GDM1 (cell line): ENCODE measurements around the gene GREB1.

Source experiments
- DNase-seq: peaks from one replicate; lab custom pipeline; 2025; lab: John Stamatoyannopoulos, UW

The GREB1 gene

DNA sequence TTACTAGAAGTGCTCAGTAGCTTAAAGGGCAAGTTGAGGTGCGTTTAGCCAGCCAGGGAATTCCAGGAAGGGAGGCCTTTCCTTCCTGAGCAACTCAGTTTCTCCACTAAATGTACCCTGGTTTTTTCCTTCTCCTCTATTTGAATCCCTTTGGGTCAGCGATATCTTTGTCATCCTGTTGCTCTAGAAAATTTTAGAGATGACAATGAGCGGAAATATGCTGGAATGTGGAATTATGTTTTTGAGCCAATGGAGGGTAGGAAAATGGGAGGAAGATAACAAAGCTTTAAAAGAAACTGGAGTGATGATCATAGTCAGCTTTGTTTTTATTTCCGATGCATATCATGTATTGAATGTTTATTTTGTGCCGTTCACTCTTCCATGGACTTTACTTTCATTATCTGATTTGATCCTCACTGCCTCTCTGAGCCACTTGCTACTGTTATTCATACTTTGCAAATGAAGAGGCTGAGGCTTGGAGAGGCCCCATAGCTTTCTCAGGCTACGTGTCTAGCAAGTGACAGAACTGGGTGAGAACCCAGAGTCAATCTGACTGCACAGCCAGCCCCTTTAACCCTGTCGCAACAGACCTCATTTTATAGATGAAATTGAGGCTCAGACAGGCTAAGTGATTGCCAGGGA lies 68.8 kb downstream of the GREB1 start:
- no peak for DNase-seq

DNA sequence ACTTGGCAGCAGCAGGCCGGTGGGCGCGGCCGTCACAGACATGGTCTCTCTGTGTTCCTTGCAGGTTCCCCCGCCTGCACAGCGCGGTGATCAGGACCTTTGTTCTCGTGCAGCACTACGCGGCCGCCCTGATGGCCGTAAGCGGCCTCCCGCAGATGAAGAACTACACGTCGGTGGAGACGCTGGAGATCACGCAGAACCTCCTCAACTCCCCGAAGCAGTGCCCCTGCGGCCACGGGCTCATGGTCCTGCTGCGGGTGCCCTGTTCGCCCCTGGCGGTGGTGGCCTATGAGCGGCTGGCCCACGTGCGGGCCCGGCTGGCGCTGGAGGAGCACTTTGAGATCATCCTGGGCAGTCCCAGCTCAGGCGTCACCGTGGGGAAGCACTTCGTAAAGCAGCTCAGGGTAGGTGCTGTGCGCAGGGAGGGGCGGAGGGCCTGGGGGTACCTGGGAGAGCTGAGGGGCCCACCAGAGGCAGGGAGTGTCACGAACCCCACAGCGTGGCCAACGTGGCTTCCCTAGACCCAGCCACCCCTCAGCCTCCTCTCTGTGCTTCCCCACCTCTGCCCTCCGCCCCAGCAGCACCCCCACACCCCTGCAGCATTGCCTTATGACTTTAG lies 76.9 kb downstream of the GREB1 start:
- no peak for DNase-seq

GRCh38 chr2:11611251-11611650 lies 77.4 kb downstream of the GREB1 start:
- DNase-seq: no peak

DNA sequence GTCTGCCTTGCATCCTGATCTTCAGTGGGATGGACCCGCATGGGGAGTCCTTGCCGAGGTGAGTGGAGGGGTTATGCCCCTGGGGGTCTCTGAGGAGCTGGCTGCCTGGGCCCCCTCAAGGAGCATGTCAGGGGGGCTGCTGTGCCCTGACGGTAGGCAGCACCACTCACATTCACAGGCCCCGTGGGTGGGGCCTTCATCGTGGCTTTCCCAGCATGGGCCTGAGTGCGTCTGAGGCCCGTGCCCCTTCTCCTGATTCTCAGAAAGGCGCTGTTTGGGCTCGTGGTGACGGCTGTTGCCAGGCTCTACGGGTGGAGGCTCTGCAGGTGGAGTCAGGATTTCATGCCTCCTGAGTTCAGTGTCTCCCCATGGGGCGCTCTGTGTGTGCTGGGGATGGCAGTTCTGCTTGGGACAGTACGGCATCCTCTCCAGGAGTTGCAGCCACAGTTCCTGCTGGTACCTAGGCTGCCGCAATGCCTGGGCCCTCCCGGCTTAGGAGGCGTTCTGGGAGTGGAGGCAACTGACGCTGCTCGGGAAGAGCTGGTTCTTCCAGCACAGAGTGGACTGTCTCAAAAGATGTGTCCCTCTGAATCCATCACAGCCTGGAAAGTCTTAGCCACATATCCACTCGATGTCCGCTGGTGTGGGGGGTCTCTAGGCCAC lies 78.8 kb downstream of the GREB1 start:
- DNase-seq: no peak

- DNase-seq: no peak
Observed at GRCh38 chr2:11613297-11613696, 79.5 kb downstream of the GREB1 start.

GRCh38 chr2:11615209-11615608 lies 81.4 kb downstream of the GREB1 start:
- DNase-seq: no peak

DNA sequence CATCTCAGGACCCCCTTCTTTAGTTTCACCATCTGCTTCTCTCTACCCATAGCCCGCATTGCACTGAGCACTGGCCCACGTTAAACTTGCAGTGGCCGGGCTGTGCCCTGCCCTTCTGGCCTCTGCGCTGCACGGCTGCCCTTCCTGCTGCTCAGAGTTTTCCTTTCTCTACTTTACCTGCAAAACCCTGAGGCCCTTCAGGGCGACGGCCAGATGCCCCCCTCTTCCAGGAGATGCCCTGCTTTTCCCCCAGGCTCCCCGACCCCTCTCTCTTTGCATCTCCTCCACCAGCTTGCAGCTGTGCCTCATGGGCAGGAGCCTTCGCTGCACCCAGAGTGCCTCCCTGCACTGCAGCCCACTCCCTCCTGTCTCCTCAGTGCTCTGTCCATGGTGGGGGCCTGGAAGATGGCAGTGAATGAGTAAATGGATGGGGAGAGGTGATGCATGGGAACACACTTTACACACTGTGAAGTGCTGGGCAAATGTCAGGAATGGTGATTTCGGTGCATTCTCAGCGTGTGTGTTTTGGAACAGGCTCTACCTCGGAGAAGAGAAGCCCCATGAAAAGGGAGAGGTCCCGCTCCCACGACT lies 82.3 kb downstream of the GREB1 start:
- DNase-seq: no peak

GRCh38 chr2:11616851-11617415 lies 83.1 kb downstream of the GREB1 start:
- no peak for DNase-seq

- DNase-seq: no peak
Observed at GRCh38 chr2:11617527-11617926, 83.7 kb downstream of the GREB1 start.

DNA sequence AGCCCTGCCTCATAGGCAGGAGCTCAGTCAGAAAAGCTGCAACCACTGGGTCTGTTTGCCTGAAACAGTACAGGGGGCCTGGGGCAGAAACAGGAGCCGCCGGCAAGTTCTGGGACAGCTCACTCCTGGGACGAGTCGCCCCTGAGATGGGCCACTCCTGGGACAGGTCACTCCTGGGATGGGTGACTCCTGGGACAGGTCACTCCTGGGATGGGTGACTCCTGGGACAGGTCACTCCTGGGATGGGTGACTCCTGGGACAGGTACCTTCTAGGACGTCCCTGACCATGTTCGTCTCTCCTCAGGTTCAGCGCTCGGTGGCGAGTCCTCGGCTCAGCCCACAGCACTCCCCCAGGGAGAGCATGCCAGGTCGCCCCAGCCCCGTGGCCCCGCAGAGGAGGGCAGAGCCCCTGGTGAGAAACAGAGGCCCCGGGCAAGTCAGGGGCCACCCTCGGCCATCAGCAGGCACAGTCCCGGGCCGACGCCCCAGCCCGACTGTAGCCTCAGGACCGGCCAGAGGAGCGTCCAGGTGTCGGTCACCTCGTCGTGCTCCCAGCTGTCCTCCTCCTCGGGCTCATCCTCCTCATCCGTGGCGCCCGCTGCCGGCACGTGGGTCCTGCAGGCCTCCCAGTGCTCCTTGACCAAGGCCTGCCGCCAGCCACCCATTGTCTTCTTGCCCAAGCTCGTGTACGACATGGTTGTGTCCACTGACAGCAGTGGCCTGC lies 84.3 kb downstream of the GREB1 start:
- no peak for DNase-seq

- DNase-seq: no peak
Observed at GRCh38 chr2:11618708-11619062, 84.8 kb downstream of the GREB1 start.

GRCh38 chr2:11621410-11621809 lies 87.6 kb downstream of the GREB1 start:
- DNase-seq: no peak

DNA sequence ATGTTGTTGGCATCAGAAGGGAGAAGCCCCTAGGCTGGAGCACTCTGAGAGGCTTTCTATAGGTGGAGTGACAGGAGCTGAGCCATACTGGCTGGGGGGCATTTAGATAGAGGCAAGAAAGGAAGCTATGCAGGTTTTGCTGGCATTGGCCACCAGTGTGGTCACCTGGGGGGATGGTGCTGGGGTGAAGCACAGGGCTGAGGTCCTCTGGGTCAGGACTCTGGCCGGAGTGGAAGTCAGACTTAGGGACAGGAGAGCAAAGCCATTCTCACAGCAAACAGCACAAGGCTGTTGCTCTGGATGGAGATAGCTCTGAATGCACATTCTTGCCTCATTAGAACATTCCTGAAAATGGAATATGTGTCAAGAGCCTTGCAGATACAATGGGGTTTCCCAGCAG lies 88.8 kb downstream of the GREB1 start:
- no peak for DNase-seq

DNA sequence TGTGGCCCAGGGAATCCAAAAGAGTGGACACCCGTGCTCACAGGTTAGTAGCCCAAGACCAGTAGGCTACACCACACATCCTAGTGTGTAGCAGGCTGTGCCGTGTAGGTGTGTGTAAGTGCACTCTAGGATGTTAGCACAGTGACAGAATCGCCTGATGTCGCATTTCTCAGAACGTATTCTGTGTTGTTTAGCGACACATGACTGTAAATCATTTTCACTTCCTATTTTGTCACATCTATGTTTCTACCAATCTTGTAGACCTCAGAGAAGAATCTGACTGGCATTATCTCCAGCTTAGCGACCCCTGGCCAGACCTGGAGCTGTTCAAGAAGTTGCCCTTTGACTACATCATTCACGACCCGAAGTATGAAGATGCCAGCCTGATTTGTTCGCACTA lies 91.0 kb downstream of the GREB1 start:
- no peak for DNase-seq

GRCh38 chr2:11625671-11626070 lies 91.8 kb downstream of the GREB1 start:
- DNase-seq: no peak

DNA sequence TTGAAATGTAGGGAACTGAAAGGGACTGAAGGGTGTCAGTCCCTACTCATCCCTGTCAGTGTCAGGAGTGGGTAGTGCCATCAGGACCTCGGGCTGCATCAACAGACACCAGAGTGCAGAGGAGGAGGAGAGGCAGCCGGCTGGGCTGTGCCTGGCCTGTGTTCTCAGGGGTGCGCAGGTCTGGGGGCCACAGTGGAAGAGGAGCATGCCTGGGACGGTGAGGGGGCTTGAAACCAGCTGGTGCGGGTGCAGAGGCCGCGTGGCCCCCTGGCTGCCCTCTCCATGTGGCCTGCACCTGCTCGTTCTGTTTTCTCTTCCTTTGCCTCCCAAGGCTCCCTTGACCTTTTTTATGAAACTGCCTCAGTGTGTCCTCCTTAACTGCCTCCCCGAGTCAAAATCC lies 94.8 kb downstream of the GREB1 start:
- no peak for DNase-seq

GRCh38 chr2:11629215-11629614 lies 95.4 kb downstream of the GREB1 start:
- DNase-seq: no peak

GRCh38 chr2:11629851-11630250 lies 96.0 kb downstream of the GREB1 start:
- no peak for DNase-seq

- no peak for DNase-seq
Observed at GRCh38 chr2:11630855-11631254, 97.0 kb downstream of the GREB1 start.

DNA sequence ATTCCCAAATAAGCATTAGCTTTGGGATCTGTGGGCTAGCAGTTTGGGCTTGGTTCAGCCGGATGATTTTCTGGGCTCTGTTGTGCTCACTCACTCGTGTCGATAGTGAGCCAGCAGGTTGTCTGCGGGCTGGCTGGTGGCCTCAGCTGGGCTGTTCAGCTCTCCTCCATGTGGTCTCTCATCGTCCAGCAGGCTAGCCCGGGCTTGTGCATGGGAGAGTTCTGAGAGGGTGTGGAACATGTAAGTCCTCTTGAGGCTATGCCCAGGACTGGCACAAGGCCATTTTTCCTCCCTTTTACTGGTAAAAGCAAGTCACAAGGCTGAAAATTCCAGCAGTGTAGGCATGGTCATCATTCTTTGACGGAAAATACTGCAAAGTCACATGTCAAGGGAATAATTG lies 97.6 kb downstream of the GREB1 start:
- no peak for DNase-seq

DNA sequence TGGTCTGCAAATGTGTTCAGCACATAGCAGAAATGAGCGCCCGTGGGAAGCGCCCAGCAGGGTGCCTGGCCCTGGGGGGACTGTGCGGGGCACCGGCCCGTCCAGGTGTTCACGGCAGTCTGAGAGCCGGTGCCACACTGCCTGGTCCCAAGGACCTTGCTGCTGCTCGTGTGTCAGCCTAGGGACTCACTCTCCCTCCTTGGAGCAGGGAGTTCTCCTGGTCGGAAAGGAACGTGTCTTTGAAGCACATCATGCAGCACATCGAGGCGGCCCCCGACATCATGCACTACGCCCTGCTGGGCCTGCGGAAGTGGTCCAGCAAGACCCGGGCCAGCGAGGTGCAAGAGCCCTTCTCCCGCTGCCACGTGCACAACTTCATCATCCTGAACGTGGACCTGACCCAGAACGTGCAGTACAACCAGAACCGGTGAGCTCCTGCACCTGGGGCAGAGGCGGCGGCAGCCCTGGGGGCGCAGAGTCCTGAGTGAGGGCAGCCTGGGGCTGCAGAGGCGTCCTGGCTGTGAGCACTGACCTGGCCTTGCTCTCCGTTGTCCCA lies 100.2 kb downstream of the GREB1 start:
- no peak for DNase-seq

GRCh38 chr2:11634584-11634983 lies 100.7 kb downstream of the GREB1 start:
- no peak for DNase-seq
